ENCODE results near the gene WNT3.

DNA sequence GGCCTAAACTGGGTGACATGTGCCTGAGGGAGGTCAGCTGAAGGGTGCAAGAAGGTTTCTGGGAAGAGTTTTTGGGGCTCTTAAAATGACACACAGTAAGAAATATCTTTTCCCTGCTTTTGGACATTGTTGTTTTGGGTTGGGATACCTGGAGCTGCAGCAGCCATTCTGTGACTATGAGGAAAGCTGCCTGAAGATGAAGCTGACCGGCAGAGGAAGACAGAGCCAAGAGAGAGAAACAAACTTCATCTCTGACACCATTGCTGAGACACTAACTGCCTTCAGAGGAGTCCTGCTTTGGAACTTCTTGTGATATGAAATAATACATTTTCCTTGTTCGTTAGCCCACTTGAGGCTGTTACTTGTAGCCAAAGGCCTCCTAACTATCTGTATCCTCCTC is 8.8 kb upstream of the WNT3 start:
- TF ChIP-seq, protein P1, sequence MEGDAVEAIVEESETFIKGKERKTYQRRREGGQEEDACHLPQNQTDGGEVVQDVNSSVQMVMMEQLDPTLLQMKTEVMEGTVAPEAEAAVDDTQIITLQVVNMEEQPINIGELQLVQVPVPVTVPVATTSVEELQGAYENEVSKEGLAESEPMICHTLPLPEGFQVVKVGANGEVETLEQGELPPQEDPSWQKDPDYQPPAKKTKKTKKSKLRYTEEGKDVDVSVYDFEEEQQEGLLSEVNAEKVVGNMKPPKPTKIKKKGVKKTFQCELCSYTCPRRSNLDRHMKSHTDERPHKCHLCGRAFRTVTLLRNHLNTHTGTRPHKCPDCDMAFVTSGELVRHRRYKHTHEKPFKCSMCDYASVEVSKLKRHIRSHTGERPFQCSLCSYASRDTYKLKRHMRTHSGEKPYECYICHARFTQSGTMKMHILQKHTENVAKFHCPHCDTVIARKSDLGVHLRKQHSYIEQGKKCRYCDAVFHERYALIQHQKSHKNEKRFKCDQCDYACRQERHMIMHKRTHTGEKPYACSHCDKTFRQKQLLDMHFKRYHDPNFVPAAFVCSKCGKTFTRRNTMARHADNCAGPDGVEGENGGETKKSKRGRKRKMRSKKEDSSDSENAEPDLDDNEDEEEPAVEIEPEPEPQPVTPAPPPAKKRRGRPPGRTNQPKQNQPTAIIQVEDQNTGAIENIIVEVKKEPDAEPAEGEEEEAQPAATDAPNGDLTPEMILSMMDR (IDR thresholded peaks at IDR 0.05) = no peak
- no peak for TF ChIP-seq POLR2A (IDR thresholded peaks at IDR 0.05)

Data from Peyer's patch (tissue), 4 donors.